HL-60 (cell line): ENCODE data around the gene BIK.

Experiments used
- TF ChIP-seq, protein P1 (sequence below): IDR thresholded peaks from one replicate; pipeline ENCODE4 v1.5.1; 2011; ENCODE audit warnings: low read length, control low read depth, inconsistent platforms; ENCODE audit not compliant: insufficient read depth
- TF ChIP-seq, protein P2 (sequence below): IDR thresholded peaks from 2 replicates; pipeline ENCODE4 v1.6.1; 2012; ENCODE audit warnings: low read depth; ENCODE audit not compliant: insufficient replicate concordance

DNA sequence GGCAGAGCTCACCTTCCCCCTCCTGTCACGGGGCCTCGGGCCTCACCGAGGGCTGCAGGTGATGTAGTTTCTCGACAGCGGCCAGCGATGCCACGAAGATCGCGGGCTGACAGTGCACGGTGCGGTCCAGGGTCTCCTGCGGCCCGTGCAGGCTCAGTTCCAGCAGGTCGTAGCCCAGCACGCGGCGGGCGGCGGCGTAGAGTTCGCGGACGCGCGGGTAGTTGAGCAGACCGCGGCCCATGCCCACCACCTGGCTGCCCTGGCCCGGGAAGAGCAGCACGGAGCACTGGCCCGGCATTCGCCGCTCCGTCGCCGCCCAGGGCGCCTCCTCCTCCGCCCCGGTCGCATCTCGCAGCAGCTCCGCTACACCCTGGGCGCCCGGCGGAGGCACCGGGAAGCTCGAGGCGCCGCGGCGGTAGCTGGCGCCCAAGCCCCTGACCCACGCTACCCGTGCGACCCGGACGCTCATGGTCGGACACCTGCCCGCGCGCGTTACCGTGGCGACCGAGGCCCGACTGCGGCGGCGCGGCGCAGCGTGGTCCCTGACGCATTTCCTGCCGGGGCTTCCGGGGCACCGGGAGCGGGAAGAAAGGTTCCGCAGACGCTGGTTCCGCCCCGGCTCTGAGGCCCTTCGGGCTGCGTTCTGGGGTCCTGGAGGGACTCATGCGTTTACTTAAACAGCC is 32.5 kb downstream of the BIK start, which contains the start of gene MCAT:
- TF ChIP-seq, protein P1, sequence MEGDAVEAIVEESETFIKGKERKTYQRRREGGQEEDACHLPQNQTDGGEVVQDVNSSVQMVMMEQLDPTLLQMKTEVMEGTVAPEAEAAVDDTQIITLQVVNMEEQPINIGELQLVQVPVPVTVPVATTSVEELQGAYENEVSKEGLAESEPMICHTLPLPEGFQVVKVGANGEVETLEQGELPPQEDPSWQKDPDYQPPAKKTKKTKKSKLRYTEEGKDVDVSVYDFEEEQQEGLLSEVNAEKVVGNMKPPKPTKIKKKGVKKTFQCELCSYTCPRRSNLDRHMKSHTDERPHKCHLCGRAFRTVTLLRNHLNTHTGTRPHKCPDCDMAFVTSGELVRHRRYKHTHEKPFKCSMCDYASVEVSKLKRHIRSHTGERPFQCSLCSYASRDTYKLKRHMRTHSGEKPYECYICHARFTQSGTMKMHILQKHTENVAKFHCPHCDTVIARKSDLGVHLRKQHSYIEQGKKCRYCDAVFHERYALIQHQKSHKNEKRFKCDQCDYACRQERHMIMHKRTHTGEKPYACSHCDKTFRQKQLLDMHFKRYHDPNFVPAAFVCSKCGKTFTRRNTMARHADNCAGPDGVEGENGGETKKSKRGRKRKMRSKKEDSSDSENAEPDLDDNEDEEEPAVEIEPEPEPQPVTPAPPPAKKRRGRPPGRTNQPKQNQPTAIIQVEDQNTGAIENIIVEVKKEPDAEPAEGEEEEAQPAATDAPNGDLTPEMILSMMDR = no peak
- TF ChIP-seq, protein P2, sequence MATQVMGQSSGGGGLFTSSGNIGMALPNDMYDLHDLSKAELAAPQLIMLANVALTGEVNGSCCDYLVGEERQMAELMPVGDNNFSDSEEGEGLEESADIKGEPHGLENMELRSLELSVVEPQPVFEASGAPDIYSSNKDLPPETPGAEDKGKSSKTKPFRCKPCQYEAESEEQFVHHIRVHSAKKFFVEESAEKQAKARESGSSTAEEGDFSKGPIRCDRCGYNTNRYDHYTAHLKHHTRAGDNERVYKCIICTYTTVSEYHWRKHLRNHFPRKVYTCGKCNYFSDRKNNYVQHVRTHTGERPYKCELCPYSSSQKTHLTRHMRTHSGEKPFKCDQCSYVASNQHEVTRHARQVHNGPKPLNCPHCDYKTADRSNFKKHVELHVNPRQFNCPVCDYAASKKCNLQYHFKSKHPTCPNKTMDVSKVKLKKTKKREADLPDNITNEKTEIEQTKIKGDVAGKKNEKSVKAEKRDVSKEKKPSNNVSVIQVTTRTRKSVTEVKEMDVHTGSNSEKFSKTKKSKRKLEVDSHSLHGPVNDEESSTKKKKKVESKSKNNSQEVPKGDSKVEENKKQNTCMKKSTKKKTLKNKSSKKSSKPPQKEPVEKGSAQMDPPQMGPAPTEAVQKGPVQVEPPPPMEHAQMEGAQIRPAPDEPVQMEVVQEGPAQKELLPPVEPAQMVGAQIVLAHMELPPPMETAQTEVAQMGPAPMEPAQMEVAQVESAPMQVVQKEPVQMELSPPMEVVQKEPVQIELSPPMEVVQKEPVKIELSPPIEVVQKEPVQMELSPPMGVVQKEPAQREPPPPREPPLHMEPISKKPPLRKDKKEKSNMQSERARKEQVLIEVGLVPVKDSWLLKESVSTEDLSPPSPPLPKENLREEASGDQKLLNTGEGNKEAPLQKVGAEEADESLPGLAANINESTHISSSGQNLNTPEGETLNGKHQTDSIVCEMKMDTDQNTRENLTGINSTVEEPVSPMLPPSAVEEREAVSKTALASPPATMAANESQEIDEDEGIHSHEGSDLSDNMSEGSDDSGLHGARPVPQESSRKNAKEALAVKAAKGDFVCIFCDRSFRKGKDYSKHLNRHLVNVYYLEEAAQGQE = no peak
